PC-3 (cell line): Measurements from ENCODE around the gene GID4. TPM values are rescaled to one million over a fixed set of nuclear protein-coding genes. Genes with fewer than 3 reads are reported as not detected.

Experiments
- ATAC-seq: fragments of 200-7000 bp; cut with Tn5 transposase; 2 replicates; pipeline ENCODE4 v1.9.1; 2020; ENCODE audit warnings: mild to moderate bottlenecking, moderate library complexity
- BruUV-seq: library from RNA; stranded (reverse); fragments of 400-500 nt; replicated peaks from 2 replicates; lab custom pipeline; 2021; lab: Mats Ljungman, UMichigan
- CTCF ChIA-PET: fragments of 300-600 bp; sonication (Branson Sonifier 250); formaldehyde crosslinking; loops from one replicate; lab custom pipeline; 2022; ENCODE audit warnings: antibody characterized with exemption; lab: Charles Lee
- POLR2A ChIA-PET: fragments of 300-600 bp; sonication (Branson Sonifier 250); formaldehyde crosslinking; loops from one replicate; lab custom pipeline; 2022; ENCODE audit warnings: antibody characterized with exemption; ENCODE audit not compliant: unreplicated experiment; lab: Charles Lee
- DNase-seq: peaks from one replicate; pipeline ENCODE4 v3.0.0-alpha.2; 2015
- H2AFZ ChIP-seq: fragments of 300-600 bp; sonication (generic); 2 replicates; pipeline ENCODE4 v1.6.0; 2016; ENCODE audit warnings: antibody characterized with exemption, low read length
- H3F3A ChIP-seq: fragments of 300-600 bp; sonication (generic); one replicate; pipeline ENCODE4 v1.6.0; 2017; ENCODE audit warnings: antibody characterized with exemption, low read length, control low read depth, mild to moderate bottlenecking; ENCODE audit not compliant: unreplicated experiment
- H3K27ac ChIP-seq: fragments of 300-600 bp; sonication (generic); 2 replicates; pipeline ENCODE4 v1.5.1; 2016; ENCODE audit warnings: mild to moderate bottlenecking, low read length
- H3K27me3 ChIP-seq: fragments of 300-600 bp; sonication (generic); 2 replicates; pipeline ENCODE4 v1.6.1; 2016; ENCODE audit warnings: low read length, mixed read lengths
- H3K36me3 ChIP-seq: fragments of 300-600 bp; sonication (generic); 2 replicates; pipeline ENCODE4 v1.6.1; 2016; ENCODE audit warnings: low read depth, mixed run types, low read length, mixed read lengths
- H3K4me1 ChIP-seq: fragments of 300-600 bp; sonication (generic); 2 replicates; pipeline ENCODE4 v1.5.1; 2016; ENCODE audit warnings: low read length; ENCODE audit not compliant: insufficient read depth
- H3K4me2 ChIP-seq: fragments of 300-600 bp; sonication (generic); 2 replicates; pipeline ENCODE4 v1.6.0; 2016; ENCODE audit warnings: low read length
- H3K4me3 ChIP-seq: fragments of 300-600 bp; sonication (generic); 2 replicates; pipeline ENCODE4 v1.5.1; 2016; ENCODE audit warnings: mild to moderate bottlenecking, low read length, mixed read lengths
- H3K79me2 ChIP-seq: fragments of 300-600 bp; sonication (generic); 2 replicates; pipeline ENCODE4 v1.6.1; 2017; ENCODE audit warnings: low read length, mixed read lengths
- H3K9ac ChIP-seq: fragments of 300-600 bp; sonication (generic); 2 replicates; pipeline ENCODE4 v1.6.0; 2016; ENCODE audit warnings: mild to moderate bottlenecking, low read length
- H3K9me2 ChIP-seq: fragments of 300-600 bp; sonication (generic); replicated peaks from 2 replicates; pipeline ENCODE4 v1.6.1; 2016; ENCODE audit warnings: mixed run types, low read length, mixed read lengths
- H3K9me3 ChIP-seq: fragments of 300-600 bp; sonication (generic); 2 replicates; pipeline ENCODE4 v1.6.1; 2016; ENCODE audit warnings: low read length, mixed read lengths
- H4K20me1 ChIP-seq: fragments of 300-600 bp; sonication (generic); 2 replicates; pipeline ENCODE4 v1.6.1; 2016; ENCODE audit warnings: low read length, mixed read lengths
- CTCF ChIP-seq: fragments of 300-600 bp; sonication (generic); conservative IDR thresholded peaks from 2 replicates; pipeline ENCODE4 v1.5.1; 2017; ENCODE audit warnings: antibody characterized with exemption, low read depth, mild to moderate bottlenecking, low read length
- EZH2 ChIP-seq: fragments of 300-600 bp; sonication (generic); IDR thresholded peaks from one replicate; pipeline ENCODE4 v1.6.1; 2017; ENCODE audit warnings: antibody characterized with exemption, mild to moderate bottlenecking, low read length; ENCODE audit not compliant: unreplicated experiment
- EZH2phosphoT487 ChIP-seq: fragments of 300-600 bp; sonication (generic); IDR thresholded peaks from 2 replicates; pipeline ENCODE4 v1.6.1; 2018; ENCODE audit warnings: mild to moderate bottlenecking, antibody characterized with exemption, low read length, borderline replicate concordance
- intact Hi-C: fragments of 100-400 bp; cut with micrococcal nuclease; formaldehyde crosslinking; loops from 2 replicates; pipeline ENCODE4 v1.9.0; 2023
- total RNA-seq: library from RNA; depleted of rRNA; stranded (reverse); fragments of >200 nt; gene quantifications from 2 replicates; pipeline ENCODE4 v1.2.3, GENCODE V29; 2014

Gene GID4
- total RNA-seq, 1 experiment from 2014 or later = 7.3 TPM

GRCh38 chr17:18108401-18109312 lies 69.4 kb downstream of the GID4 start, which contains the start of gene MYO15A:
Gene MYO15A (plus strand): TSS chr17:18108756. CDS start chr17:18118801, 10,045 bp downstream.
- no peak within 1 kb of the TSS for H3K4me3 ChIP-seq
- BruUV-seq = TSS peak; percentile 9
- H3K4me1 ChIP-seq = no peaks in the 10 kb centered on the region
- no peaks in the 10 kb centered on the region for H3K9me2 ChIP-seq
- no peak within 1 kb of the TSS for H3K4me2 ChIP-seq
- CTCF ChIA-PET = no interaction called here
- H4K20me1 ChIP-seq = no peaks in the 10 kb centered on the region
- no peak for TF ChIP-seq EZH2
- TF ChIP-seq EZH2phosphoT487 = no peak
- TF ChIP-seq CTCF = no peak
- H3K79me2 ChIP-seq = no peaks in the 10 kb centered on the region
- H3K9ac ChIP-seq = no peak within 1 kb of the TSS
- intact Hi-C loops = no loop called here
- ATAC-seq = no peak
- DNase-seq = no peak
- peaks cover 12% of the 10 kb centered on the region for H3K36me3 ChIP-seq
- H3K27me3 ChIP-seq = no peaks in the 10 kb centered on the region
- POLR2A ChIA-PET = no interaction called here
- H2AFZ ChIP-seq = no peak within 1 kb of the TSS
- H3K27ac ChIP-seq = no peak within 1 kb of the TSS
- H3F3A ChIP-seq = no peaks in the 10 kb centered on the region
- no peaks in the 10 kb centered on the region for H3K9me3 ChIP-seq

GRCh38 chr17:18109935-18110485 lies 70.8 kb downstream of the GID4 start:
- CTCF ChIA-PET = no interaction called here
- BruUV-seq = no TSS peak
- ATAC-seq (no peak), DNase-seq (no peak)
- intact Hi-C loops = no loop called here
- Histone ChIP-seq H3K9ac (no peak overlapping the region), H3K79me2 (no peaks in the 10 kb centered on the region), H2AFZ (no peak overlapping the region), H4K20me1 (no peaks in the 10 kb centered on the region), H3K9me3 (no peaks in the 10 kb centered on the region), H3K4me3 (no peak overlapping the region), H3K36me3 (peaks cover 9% of the 10 kb centered on the region; the same call in 1 of the 2 replicates), H3K4me2 (no peak overlapping the region), H3K27me3 (no peaks in the 10 kb centered on the region), H3K4me1 (no peaks in the 10 kb centered on the region), H3K27ac (no peak overlapping the region), H3F3A (no peaks in the 10 kb centered on the region), H3K9me2 (no peaks in the 10 kb centered on the region)
- POLR2A ChIA-PET = interaction anchor here (0.9 kb wide), 1 partner anchor 1075 kb away, joined by 3 read pairs; no protein-coding TSS in a partner anchor
- TF ChIP-seq CTCF = no peak
- TF ChIP-seq EZH2 = no peak
- TF ChIP-seq EZH2phosphoT487 = no peak
